ENCODE results near the gene LINC00237.

The LINC00237 gene

GRCh38 chr20:21106171-21107017 lies at the start of gene LINC00237:
LINC00237 (minus strand) TSS chr20:21106358.
- DNase-seq (ENCODE audit: extremely low read depth in 1 of 2, low read depth in 1 of 2): no peak

GRCh38 chr20:21155268-21155667 lies 49.1 kb upstream of the LINC00237 start:
- DNase-seq (ENCODE audit: extremely low read depth in 1 of 2, low read depth in 1 of 2): no peak

- DNase-seq (ENCODE audit: extremely low read depth in 1 of 2, low read depth in 1 of 2): no peak
Measured at GRCh38 chr20:21154692-21155091, 48.5 kb upstream of the LINC00237 start.

GRCh38 chr20:21151791-21152190 lies 45.6 kb upstream of the LINC00237 start:
- no peak for DNase-seq (ENCODE audit: extremely low read depth in 1 of 2, low read depth in 1 of 2)

GRCh38 chr20:21149344-21149743 lies 43.2 kb upstream of the LINC00237 start:
- DNase-seq (ENCODE audit: extremely low read depth in 1 of 2, low read depth in 1 of 2): no peak

- no peak for DNase-seq (ENCODE audit: extremely low read depth in 1 of 2, low read depth in 1 of 2)
Measured at GRCh38 chr20:21147593-21147992, 41.4 kb upstream of the LINC00237 start.

GRCh38 chr20:21146215-21146614 lies 40.1 kb upstream of the LINC00237 start:
- DNase-seq (ENCODE audit: extremely low read depth in 1 of 2, low read depth in 1 of 2): no peak

- DNase-seq (ENCODE audit: extremely low read depth in 1 of 2, low read depth in 1 of 2): no peak
Measured at GRCh38 chr20:21145424-21145823, 39.3 kb upstream of the LINC00237 start.

- DNase-seq (ENCODE audit: extremely low read depth in 1 of 2, low read depth in 1 of 2): no peak
Measured at GRCh38 chr20:21143194-21143890, 37.2 kb upstream of the LINC00237 start.

GRCh38 chr20:21141825-21142224 lies 35.7 kb upstream of the LINC00237 start:
- DNase-seq (ENCODE audit: extremely low read depth in 1 of 2, low read depth in 1 of 2): no peak

GRCh38 chr20:21139881-21140566 lies 33.9 kb upstream of the LINC00237 start:
- no peak for DNase-seq (ENCODE audit: extremely low read depth in 1 of 2, low read depth in 1 of 2)

GRCh38 chr20:21137078-21137477 lies 30.9 kb upstream of the LINC00237 start:
- no peak for DNase-seq (ENCODE audit: extremely low read depth in 1 of 2, low read depth in 1 of 2)

GRCh38 chr20:21136015-21136732 lies 30.0 kb upstream of the LINC00237 start:
- no peak for DNase-seq (ENCODE audit: extremely low read depth in 1 of 2, low read depth in 1 of 2)

GRCh38 chr20:21134883-21135493 lies 28.8 kb upstream of the LINC00237 start:
- no peak for DNase-seq (ENCODE audit: extremely low read depth in 1 of 2, low read depth in 1 of 2)

GRCh38 chr20:21133917-21134622 lies 27.9 kb upstream of the LINC00237 start:
- no peak for DNase-seq (ENCODE audit: extremely low read depth in 1 of 2, low read depth in 1 of 2)

GRCh38 chr20:21133404-21133803 lies 27.2 kb upstream of the LINC00237 start:
- no peak for DNase-seq (ENCODE audit: extremely low read depth in 1 of 2, low read depth in 1 of 2)

GRCh38 chr20:21129861-21130260 lies 23.7 kb upstream of the LINC00237 start:
- no peak for DNase-seq (ENCODE audit: extremely low read depth in 1 of 2, low read depth in 1 of 2)

GRCh38 chr20:21127201-21127981 lies 21.2 kb upstream of the LINC00237 start:
- DNase-seq (ENCODE audit: extremely low read depth in 1 of 2, low read depth in 1 of 2): no peak

GRCh38 chr20:21126581-21126870 lies 20.4 kb upstream of the LINC00237 start:
- no peak for DNase-seq (ENCODE audit: extremely low read depth in 1 of 2, low read depth in 1 of 2)
